Right lobe of liver (tissue), 4 donors: ENCODE results near the gene TENM4.

Experiments used
- POLR2A ChIP-seq: fragments of 450-650 bp; IDR thresholded peaks from one replicate; pipeline ENCODE4 v1.6.1; 2017; ENCODE audit warnings: antibody characterized with exemption, mild to moderate bottlenecking
- TF ChIP-seq, protein P1 (sequence below), 4 donors: fragments of 200-600 bp in 3 of 4; fragments of 450-650 bp in 1 of 4; IDR thresholded peaks; one replicate each; pipeline versions ENCODE4 v1.5.1 to v1.8.0; 2016 to 2022; ENCODE audit warnings: antibody characterized with exemption in 4 of 4, mild to moderate bottlenecking in 2 of 4
- donor health status: DM: no; HTN: no; CAD: no.
- donor health status: DM: no; HTN: no; CAD: no.
- donor health status: DM: no; HTN: yes; CAD: no.

DNA sequence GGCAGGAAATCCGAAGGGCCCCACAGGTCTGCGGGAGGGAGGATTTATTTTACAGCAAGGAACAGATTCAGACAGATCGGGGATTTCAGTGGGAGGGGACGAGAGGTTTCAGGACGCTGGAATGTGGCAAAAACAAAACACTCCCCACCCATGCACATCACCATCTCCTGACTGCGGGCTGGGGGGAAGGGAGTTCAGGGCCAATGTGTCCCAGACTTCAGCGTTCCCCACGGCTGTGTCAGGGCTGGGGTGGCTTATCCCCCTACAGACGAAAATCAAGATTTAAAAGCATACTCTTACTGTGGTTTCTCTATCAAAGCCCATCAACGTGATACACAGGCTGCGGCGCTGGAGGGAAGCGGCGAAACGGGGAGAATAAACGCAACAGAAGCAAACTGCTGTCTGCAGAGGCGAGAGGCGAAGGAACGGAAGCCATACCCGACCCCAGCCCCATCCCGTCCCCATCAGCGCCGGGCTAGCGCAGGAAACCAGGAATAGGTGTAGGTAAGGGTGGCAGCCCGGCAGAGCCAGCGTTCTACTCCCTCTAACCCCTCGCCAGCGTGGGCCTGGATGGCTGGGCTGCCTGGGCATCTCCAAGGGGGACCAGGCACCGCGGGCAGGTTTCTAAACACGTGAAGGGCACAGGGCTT lies 2.7 kb downstream of the TENM4 start:
- TF ChIP-seq, protein P1, sequence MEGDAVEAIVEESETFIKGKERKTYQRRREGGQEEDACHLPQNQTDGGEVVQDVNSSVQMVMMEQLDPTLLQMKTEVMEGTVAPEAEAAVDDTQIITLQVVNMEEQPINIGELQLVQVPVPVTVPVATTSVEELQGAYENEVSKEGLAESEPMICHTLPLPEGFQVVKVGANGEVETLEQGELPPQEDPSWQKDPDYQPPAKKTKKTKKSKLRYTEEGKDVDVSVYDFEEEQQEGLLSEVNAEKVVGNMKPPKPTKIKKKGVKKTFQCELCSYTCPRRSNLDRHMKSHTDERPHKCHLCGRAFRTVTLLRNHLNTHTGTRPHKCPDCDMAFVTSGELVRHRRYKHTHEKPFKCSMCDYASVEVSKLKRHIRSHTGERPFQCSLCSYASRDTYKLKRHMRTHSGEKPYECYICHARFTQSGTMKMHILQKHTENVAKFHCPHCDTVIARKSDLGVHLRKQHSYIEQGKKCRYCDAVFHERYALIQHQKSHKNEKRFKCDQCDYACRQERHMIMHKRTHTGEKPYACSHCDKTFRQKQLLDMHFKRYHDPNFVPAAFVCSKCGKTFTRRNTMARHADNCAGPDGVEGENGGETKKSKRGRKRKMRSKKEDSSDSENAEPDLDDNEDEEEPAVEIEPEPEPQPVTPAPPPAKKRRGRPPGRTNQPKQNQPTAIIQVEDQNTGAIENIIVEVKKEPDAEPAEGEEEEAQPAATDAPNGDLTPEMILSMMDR (IDR thresholded peaks at IDR 0.05): no peak
- no peak for TF ChIP-seq POLR2A
